ENCODE measurements around the gene CD28.
"Not testable (repeated sequence)": the region's sequence is repeated elsewhere in the genome, so short reads cannot be mapped to it uniquely, and the experiment has no call there.

Gene CD28

DNA sequence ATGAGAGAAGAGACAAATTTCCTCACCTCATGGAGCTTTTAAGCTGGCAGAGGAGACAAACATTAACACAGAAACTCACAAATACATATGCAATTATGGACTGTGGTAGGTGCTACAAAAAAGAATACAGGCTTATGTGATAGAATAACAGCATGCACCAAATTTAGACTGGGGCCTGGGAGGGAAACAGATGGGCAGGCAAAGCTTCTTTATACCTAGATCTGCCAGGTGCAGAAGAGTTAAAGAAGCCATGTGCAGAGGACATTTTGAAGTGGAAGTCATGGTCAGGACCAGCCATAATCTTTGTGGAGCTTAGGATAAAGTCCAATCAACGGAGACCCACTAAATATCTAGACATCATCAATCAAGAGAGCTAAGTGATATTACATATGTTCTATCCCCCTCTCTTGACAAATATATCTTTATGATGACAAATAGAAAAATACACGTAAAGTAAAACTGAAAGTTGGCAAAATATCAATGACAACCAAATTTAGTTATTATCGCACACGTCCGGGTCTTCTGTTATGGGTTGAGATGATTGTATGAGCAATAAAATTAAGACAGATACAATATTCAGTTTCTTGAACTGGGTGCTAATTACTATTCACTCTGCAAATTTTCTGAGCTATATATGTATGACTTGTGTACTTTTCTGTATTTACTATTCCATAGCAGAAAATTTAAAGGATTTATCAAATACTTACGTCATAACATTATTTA is 44.1 kb downstream of the CD28 start:
- DNase-seq = no peak

DNA sequence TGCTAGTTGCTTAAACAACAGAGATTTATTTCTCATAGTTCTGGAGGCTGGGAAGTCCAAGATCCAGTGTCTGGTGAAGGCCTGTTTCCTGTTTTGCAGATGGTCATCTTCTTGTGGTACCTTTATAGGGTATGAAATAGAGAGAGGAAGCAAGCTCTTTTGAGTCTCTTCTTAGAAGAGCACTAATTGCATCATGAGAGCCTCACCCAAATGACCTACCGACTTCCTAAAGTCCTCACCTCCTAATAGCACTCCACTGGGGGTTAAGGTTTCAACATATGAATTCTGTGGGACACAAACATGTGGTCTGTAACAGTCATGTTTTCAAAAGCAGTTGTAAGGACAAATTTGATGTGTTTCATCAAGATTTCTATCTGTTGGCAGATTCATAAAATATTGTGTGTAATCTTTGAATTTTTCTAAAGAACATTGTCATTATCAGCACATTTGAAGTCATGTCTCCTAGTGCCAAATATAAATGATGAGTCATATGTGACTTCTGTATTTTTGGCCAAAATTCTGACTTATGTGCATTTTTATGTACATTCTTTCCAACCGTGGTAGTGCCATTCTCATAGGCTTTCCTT is 45.3 kb downstream of the CD28 start:
- DNase-seq = no peak

DNA sequence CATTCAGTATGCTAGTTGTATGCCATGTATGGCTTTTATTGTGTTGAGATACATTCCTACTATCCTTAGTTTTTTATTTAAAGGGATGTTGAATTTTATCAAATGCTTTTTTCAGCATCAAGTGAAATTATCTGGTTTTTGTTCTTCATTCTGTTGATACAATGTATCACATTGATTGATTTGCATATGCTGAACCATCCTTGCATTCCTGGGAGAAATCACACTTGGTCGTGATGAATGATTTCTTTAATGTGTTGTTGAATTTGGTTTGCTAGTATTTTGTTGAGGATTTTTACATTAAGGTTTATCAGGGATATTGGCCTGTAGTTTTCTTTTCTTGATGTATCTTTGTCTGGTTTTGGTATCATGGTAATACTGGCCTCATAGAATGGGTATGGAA is 49.7 kb downstream of the CD28 start:
- DNase-seq = no peak

DNA sequence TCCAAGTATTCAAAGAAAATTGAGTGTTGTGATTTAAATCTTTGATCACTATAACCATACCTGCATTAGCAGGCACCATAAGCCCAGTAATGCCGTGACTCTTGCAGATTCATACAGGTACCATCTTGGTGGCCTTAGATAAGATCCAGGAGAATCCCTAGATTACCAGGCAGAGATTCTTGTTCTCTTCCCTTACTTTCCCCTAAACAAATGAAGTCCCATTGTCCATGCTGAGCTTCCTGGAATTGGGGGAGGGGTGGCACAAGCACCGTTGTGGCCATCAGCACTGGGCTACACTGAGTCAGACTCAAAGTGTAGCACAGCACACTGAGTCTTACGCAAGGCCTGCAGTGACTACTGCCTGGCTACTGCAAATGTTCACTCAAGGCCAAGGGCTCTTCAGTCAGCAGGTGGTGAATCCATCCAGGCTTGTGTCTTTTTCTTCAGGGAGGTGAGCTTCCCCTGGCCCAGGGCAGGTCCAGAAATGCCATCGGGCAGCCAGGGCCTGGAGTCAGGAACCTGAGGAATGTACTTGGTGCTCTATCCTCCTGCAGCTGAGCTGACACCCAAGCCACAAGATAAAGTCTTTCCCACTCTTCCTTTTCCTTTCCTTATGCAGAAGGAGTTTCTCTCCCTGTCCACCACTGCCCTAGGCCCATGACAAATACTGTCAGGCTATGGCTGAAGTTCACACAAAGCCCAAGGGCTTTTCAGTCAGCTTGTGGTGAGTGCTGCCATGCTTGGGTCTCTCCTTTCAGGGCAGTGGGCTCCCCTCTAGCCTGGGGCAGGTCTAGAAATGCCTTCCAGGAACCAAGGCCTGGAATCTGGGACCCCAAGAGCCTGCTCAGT is 52.6 kb downstream of the CD28 start:
- DNase-seq = no peak

DNA sequence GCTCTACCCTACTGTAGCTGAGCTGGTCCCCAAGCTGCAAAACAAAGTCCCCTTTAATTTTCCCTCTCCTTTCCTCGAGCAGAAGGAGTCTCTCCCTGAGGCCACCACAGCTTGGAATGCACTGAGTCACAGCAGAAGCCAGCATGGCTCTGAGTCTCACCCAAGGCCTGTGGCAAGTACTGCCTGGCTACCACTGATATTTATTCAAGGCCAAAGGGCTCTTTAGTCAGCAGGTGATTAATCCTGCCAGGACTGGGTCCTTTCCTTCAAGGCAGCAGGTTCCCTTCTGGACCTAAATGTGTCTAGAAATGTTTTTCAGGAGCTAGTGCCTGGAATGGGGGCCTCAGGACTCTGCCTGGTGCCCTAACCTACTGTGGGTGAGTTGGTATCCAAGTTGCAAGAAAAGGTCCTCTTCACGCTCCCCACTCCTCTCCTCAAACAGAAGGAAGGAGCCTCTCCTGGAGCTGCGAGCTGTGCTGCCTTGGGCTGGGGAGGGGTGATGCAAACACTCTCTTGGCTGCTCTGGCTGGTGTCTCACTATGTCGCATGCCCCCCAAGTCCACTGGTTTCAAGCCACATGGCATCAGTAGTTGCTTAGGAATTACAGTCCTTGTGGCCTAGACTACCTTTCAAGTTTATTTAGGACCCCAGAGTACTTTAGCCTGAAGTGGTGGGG is 53.4 kb downstream of the CD28 start:
- no peak for DNase-seq

DNA sequence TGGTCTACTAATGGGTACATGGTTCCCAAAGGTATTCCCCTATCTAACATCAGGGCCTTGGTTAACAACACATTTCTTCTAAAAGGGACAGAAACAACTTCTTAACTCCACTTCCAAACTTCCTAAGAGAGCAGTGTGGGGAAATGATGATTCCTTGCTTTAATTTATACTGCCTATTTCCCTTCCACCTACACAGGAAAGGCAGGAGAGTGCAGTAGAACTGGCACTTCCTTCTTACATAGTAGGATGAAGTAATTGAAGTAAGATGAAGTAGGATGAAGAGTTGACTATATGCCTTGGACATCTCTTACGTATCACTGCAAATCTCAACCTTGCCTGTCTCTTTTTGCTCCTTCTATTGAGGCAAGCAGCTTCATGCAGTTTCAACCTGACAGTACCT is 54.7 kb downstream of the CD28 start:
- no peak for DNase-seq

DNA sequence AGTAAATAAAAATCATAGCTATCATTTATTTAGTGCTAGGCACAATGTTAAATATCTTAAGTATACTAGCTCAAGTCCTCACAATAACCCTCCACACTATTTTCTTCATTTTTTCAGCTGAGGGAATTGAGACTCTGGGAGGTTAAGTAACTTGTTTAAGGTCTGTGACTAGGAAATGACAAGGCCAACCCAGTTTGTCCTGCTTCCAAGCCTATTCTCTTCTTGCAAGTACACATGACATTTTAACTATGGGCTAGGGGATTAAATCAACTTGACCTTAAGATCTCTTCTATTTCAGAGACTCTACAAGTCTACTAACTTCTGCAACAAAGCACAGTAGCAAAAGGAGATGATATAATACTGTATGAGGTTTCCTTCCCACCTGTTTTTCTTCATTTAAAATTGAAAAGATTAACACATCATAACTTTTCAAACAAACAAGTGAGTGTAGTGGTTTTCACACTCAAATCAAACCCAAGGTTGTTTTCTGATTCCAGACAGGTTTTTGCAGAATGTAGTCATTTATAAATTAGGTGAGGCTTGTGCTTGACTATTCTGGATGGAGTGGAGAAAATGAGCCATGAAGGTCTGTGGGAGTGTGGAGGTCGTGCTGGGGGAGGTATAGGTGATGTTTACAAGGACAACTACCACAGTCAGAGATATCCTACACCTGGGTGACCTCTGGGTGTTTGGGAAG is 57.0 kb downstream of the CD28 start:
- DNase-seq = no peak

DNA sequence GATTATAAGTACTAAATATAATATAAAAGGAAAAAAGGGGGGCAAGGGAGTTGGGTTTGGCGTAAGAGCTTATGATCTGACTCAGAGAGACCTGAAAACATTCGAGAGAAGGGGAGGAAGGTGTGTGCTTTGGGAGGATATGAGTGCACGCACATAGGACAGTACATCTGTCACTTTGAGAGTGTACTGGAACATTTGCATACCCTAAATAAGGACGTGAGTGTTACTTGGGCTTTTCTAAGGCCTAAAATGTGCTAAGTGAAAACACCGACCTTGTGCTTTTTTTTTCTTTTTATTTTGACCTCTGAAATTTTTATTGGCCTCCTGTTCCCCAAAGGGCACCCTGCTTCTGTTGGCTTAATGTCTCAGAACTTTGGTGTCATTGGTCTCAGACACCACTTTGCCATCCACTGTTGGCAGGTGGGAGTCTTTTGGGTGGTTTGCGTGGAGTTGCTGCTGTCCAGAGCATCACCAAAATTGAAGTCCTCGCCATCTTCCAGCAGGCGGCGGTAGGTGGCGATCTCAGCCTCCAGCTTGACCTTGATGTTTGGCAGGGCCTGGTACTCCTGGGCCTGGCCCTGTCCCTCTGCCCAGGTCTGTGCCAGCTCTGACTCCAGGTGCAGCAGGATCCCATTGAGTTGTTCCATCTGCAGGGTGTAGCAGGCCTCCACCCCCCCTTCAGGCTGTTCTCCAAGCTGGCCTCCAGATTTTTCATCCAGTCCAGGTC is 57.7 kb downstream of the CD28 start:
- no peak for DNase-seq

DNA sequence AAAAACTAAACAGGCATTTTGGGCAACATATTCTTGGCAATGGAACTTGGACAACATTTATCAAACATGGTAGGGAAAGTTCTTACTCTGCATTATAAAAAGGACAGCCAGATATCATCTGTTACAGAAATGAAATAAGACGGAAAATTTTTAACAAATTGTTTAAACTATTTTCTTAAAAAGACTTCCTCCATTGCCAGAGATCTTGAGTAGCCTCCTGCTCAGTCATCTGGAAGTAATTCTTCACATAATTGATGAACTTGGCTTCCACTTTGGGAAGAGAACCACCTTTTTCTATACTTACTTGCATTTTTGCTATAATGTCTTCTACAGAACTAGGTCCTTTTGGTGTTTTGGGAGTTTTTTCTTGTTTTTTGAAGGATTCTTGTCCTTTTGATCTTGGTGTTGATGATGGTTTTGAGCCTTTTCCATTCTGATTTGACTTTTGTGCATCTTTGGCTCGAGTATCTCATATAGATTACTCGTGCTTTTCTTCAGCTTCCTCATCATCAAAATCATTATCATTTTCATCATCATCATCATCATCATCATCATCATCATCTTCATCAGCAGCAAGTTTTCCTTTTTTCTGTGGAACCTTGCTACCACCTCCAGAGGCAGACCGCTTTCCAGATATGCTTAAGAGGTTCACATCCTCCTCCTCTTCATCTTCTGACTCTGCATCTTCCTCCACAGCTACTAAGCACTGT is 66.2 kb downstream of the CD28 start:
- no peak for DNase-seq

- no peak for DNase-seq
These were observed 68.3 kb downstream of the CD28 start for GRCh38 chr2:203774760-203775159.

GRCh38 chr2:203775684-203776083 is 69.2 kb downstream of the CD28 start:
- DNase-seq = no peak

DNA sequence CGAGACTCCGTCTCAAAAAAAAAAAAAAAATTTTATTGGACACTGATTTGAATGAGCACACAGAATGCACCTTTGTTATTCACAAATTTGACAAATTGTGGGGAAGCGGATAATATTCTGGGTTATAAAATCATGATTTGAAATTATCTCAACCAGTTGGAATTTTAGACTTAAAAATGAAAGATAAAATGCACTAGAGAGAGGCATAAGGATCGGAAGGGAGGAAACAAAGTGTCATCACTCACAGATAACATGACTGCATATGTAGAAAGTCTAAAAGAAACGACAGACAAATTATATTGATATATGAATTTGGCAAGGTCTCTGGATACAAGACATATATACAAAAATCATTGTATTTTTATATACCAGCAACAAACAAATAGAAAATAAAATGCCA is 70.6 kb downstream of the CD28 start:
- DNase-seq = no peak

- not testable (repeated sequence) for DNase-seq
These were observed 73.1 kb downstream of the CD28 start for GRCh38 chr2:203779477-203780073.

DNA sequence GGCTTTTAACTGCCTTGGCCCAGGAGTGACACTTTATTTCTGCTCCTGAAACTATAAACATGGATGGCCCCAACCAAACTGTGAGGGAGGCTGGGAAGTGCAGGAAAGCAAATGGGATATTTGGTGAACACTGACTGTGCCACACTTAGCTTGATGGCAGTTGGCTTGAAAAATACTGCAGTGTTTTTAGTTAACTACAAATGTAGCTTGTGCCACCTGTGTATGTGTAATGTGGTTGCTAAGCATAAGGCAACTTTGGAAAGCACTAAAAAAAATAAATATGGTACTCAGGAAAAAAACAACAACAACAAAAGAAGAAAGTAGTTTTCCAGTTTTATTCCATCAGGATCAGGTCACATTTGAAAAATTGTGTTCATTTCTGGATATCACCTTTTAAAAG is 73.8 kb downstream of the CD28 start:
- DNase-seq = no peak

- no peak for DNase-seq
These were observed 74.7 kb downstream of the CD28 start for GRCh38 chr2:203781151-203781550.

DNA sequence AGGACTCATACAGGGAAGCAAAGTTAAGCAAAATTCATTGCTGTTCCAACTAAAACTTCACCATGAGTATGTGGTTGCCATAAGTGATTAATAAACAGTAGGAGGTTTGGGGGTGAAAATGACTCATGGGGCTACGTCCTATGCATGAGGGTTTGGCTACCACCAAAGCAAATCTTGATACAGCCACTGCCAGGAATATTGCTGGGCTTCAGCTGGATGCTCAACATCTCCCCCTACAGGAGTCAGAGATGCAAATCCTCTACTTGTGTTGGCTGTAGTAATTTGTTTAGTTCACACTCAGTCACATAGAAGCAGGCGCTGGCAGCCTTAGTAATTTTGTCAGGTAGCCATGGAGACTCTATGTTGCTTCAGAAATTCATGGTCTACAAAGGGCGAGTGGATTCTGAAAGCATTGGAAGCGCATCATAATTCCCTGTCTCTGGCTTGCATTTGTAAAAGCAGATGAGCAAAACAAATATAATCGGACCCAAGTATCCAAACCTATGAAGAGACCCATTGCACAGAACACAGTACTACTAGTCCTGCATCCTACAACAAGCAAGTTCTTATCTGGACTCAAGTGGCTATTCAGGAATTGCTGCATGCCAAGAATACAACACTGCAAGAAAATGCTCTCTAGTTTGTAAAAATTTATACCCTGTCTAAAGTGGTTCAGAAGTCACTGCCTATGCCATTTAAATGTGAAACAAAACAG is 76.0 kb downstream of the CD28 start:
- DNase-seq = peak; percentile 11

DNA sequence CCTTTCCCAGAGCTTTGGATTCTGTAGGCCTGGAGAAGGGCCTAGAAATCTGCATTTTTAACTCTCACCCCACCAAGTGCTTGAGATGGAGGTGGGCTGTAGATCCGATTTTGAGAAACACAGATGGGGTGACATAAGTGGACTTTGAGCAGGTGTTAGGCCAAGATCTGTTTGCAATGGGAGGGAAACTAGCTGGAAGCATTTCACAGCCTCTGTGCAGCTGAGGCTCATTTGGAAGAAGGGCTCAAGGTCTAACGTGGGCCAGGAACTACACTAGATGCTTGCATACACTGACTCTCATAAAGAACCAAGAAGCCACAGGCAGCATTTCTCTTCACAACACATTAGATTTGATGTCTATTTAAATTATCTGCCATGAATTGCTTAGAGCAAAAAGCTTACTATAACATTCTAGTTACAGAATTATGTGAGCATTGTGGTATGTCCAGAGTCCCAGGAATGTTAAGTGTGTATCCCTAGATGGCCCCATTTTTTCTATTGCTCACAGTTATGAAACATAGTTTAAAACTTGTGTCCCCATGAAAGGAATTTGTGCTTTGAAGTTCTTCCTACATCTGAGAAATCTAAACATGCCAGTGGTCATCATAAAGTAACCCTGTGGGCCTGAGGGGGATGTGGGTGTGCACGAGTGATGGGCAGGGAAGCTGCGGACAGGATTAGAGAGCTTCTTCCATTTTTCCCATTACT is 77.2 kb downstream of the CD28 start:
- no peak for DNase-seq

DNA sequence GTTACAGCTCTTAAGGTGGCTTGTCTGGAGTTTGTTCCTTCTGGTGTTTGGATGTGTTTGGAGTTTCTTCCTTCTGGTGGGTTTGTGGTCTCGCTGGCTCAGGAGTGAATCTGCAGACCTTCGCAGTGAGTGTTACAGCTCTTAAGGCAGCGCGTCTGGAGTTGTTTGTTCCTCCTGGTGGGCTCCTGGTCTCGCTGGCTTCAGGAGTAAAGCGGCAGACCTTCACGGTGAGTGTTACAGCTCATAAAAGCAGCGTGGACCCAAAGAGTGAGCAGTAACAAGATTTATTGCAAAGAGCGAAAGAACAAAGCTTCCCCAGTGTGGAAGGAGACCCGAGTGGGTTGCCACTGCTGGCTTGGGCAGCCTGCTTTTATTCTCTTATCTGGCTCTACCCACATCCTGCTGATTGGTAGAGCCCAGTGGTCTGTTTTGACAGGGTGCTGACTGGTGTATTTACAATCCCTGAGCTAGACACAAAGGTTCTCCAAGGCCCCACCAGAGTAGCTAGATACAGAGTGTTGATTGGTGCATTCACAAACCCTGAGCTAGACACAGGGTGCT is 78.4 kb downstream of the CD28 start:
- not testable (repeated sequence) for DNase-seq

DNA sequence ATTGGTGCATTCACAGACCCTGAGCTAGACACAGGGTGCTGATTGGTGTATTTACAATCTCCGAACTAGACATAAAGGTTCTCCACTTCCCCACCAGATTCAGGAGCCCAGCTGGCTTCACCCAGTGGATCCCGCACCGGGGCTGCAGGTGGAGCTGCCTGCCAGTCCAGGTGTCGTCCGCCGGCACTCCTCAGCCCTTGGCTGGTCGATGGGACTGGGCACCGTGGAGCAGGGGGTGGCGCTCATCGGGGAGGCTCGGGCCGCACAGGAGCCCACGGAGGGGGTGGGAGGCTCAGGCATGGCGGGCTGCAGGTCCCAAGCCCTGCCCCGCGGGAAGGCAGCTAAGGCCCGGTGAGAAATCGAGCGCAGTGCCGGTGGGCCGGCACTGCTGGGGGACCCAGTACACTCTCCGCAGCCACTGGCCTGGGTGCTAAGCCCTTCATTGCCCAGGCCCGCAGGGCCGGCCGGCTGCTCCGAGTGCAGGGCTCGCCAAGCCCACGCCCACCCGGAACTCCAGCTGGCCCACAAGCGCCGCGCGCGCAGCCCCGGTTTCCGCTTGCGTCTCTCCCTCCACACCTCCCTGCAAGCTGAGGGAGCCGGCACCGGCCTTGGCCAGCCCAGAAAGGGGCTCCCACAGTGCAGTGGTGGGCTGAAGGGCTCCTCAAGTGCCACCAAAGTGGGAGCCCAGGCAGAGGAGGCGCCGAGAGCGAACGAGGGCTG is 79.1 kb downstream of the CD28 start:
- not testable (repeated sequence) for DNase-seq

All from NCI-H345 (cell line).